Measurements from ENCODE around the gene ERBIN. TPM values are rescaled to one million over a fixed set of nuclear protein-coding genes. Genes with fewer than 3 reads are reported as not detected.

Gene ERBIN
- polyA plus RNA-seq, 1 of the 3 experiments (the other 2 are of a cell fraction) = 10.3 TPM

DNA sequence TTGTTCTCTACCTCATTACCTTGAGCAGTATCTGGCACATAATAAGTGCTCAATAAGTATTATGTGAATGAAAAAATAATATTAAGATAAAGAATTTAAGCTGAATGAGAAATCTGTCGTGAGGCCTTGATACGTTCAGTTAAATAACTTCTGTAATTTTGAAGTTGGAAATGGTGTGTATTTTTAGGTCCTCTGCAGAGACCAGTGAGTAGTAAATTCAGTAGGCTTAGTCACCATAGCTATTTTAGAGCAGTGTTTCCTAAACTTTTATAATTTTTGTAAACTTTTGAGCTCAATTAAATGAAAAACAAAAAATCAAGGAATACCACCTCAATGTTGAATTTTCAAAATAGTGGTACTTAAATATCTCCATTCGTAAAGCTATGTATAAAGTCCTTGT, 25.0 kb downstream of the ERBIN start:
- DNase-seq = no peak
- no peak for TF ChIP-seq RAD21 (IDR thresholded peaks at IDR 0.05; ENCODE audit: low read length)
- TF ChIP-seq TAF1 (IDR thresholded peaks at IDR 0.05; ENCODE audit: borderline replicate concordance, low read depth, low read length) = no peak
- no peak for TF ChIP-seq MEF2A (IDR thresholded peaks at IDR 0.05; ENCODE audit: borderline replicate concordance, low read depth)
- TF ChIP-seq, protein P1, sequence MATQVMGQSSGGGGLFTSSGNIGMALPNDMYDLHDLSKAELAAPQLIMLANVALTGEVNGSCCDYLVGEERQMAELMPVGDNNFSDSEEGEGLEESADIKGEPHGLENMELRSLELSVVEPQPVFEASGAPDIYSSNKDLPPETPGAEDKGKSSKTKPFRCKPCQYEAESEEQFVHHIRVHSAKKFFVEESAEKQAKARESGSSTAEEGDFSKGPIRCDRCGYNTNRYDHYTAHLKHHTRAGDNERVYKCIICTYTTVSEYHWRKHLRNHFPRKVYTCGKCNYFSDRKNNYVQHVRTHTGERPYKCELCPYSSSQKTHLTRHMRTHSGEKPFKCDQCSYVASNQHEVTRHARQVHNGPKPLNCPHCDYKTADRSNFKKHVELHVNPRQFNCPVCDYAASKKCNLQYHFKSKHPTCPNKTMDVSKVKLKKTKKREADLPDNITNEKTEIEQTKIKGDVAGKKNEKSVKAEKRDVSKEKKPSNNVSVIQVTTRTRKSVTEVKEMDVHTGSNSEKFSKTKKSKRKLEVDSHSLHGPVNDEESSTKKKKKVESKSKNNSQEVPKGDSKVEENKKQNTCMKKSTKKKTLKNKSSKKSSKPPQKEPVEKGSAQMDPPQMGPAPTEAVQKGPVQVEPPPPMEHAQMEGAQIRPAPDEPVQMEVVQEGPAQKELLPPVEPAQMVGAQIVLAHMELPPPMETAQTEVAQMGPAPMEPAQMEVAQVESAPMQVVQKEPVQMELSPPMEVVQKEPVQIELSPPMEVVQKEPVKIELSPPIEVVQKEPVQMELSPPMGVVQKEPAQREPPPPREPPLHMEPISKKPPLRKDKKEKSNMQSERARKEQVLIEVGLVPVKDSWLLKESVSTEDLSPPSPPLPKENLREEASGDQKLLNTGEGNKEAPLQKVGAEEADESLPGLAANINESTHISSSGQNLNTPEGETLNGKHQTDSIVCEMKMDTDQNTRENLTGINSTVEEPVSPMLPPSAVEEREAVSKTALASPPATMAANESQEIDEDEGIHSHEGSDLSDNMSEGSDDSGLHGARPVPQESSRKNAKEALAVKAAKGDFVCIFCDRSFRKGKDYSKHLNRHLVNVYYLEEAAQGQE (IDR thresholded peaks at IDR 0.05; ENCODE audit: low read depth, low read length) = no peak
- no peak for TF ChIP-seq YY1 (IDR thresholded peaks at IDR 0.05; ENCODE audit: low read depth)
- no peak for TF ChIP-seq RFX5 (IDR thresholded peaks at IDR 0.05; ENCODE audit: low read length)
- no peak for TF ChIP-seq FOSL2 (IDR thresholded peaks at IDR 0.05; ENCODE audit: borderline replicate concordance, low read depth)
- TF ChIP-seq GATA2 (CRISPR knock-in tag; IDR thresholded peaks at IDR 0.05) = no peak
- TF ChIP-seq TEAD4 (IDR thresholded peaks at IDR 0.05; ENCODE audit: borderline replicate concordance, insufficient read depth) = no peak
- TF ChIP-seq GABPA (IDR thresholded peaks at IDR 0.05; ENCODE audit: low read depth) = no peak
- TF ChIP-seq POLR2AphosphoS5 (IDR thresholded peaks at IDR 0.05; ENCODE audit: low read depth, low read length) = no peak
- no peak for TF ChIP-seq JUND (IDR thresholded peaks at IDR 0.05)
- no peak for TF ChIP-seq FOXM1 (IDR thresholded peaks at IDR 0.05; ENCODE audit: low read depth)
- no peak for TF ChIP-seq EP300 (IDR thresholded peaks at IDR 0.05; ENCODE audit: borderline replicate concordance in 1 of 2, low read depth in 1 of 2, low read length in 1 of 2)
- no peak for TF ChIP-seq RCOR1 (IDR thresholded peaks at IDR 0.05; ENCODE audit: low read length)
- H3K36me3 ChIP-seq (replicated peaks in 1 of 2; ENCODE audit: control insufficient read depth in 1 of 2, insufficient read depth in 2 of 2, low read length in 1 of 2) = peaks cover 0 to 9% of the 10 kb centered on the region in 2 experiments
- H3K9ac ChIP-seq = no peak overlapping the region
- peaks cover 9% of the 10 kb centered on the region for H3F3A ChIP-seq (replicated peaks; ENCODE audit: insufficient read depth)
- no peaks in the 10 kb centered on the region for H3K27me3 ChIP-seq (ENCODE audit: insufficient read depth)
- 97% methylated on average over 3 of the region's 3 CpGs for WGBS (ENCODE audit: low lambda C conversion rate)
- POLR2A ChIA-PET = no interaction called here
- no peak overlapping the region for H3K4me3 ChIP-seq (ENCODE audit: low read depth in 2 of 2, low read length in 1 of 2)
- H3K4me2 ChIP-seq = no peak overlapping the region
- no peak overlapping the region for H2AFZ ChIP-seq (ENCODE audit: low read depth)
- no peaks in the 10 kb centered on the region for H3K9me2 ChIP-seq
- peaks cover 100% of the 10 kb centered on the region for H4K20me1 ChIP-seq (ENCODE audit: insufficient read depth)
- no peak overlapping the region for H3K27ac ChIP-seq (ENCODE audit: low read depth in 2 of 2, low read length in 1 of 2)
- no peaks in the 10 kb centered on the region for H3K9me3 ChIP-seq
- CTCF ChIA-PET = no interaction called here
- peaks cover 100% of the 10 kb centered on the region for H3K79me2 ChIP-seq (ENCODE audit: insufficient read depth)
- H3K4me1 ChIP-seq (ENCODE audit: control insufficient read depth in 1 of 2, insufficient read depth in 2 of 2, low read depth in 1 of 2, low read length in 1 of 2) = no peaks in the 10 kb centered on the region

DNA sequence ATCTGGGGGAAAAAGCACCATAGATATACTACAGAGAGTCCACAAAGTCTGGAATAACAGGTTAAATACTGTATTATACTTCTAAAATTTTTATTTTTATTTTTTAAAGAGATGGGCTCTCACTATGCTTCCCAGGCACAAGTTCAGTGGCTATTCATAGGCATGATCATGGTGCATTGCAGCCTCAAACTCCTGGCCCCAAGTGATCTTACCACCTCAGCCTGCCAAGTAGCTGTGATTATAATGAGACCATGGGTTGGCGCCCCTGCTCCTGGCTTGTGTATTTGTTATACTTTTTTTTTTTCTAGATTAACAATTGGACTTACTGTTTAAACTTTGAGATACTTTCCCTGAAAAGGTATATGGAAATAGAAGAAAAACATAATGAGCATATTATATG, 25.9 kb downstream of the ERBIN start:
- Histone ChIP-seq H2AFZ (ENCODE audit: low read depth) (no peak overlapping the region), H3K27me3 (ENCODE audit: insufficient read depth) (no peaks in the 10 kb centered on the region), H3K4me3 (ENCODE audit: low read depth in 2 of 2, low read length in 1 of 2) (no peak overlapping the region), H3K9ac (no peak overlapping the region), H3K9me3 (no peaks in the 10 kb centered on the region), H3K9me2 (no peaks in the 10 kb centered on the region), H3K4me1 (ENCODE audit: control insufficient read depth in 1 of 2, insufficient read depth in 2 of 2, low read depth in 1 of 2, low read length in 1 of 2) (no peaks in the 10 kb centered on the region), H4K20me1 (ENCODE audit: insufficient read depth) (peaks cover 96% of the 10 kb centered on the region), H3F3A (replicated peaks; ENCODE audit: insufficient read depth) (peaks cover 3% of the 10 kb centered on the region), H3K36me3 (replicated peaks in 1 of 2; ENCODE audit: control insufficient read depth in 1 of 2, insufficient read depth in 2 of 2, low read length in 1 of 2) (peaks cover 0 to 9% of the 10 kb centered on the region in 2 experiments), H3K79me2 (ENCODE audit: insufficient read depth) (peaks cover 100% of the 10 kb centered on the region), H3K4me2 (no peak overlapping the region), H3K27ac (ENCODE audit: low read depth in 2 of 2, low read length in 1 of 2) (no peak overlapping the region)
- ChIA-PET POLR2A (no interaction called here), CTCF (no interaction called here)
- WGBS (ENCODE audit: low lambda C conversion rate) = 97% methylated on average over 1 of the region's 1 CpG
- DNase-seq = no peak
- TF ChIP-seq, protein P2, sequence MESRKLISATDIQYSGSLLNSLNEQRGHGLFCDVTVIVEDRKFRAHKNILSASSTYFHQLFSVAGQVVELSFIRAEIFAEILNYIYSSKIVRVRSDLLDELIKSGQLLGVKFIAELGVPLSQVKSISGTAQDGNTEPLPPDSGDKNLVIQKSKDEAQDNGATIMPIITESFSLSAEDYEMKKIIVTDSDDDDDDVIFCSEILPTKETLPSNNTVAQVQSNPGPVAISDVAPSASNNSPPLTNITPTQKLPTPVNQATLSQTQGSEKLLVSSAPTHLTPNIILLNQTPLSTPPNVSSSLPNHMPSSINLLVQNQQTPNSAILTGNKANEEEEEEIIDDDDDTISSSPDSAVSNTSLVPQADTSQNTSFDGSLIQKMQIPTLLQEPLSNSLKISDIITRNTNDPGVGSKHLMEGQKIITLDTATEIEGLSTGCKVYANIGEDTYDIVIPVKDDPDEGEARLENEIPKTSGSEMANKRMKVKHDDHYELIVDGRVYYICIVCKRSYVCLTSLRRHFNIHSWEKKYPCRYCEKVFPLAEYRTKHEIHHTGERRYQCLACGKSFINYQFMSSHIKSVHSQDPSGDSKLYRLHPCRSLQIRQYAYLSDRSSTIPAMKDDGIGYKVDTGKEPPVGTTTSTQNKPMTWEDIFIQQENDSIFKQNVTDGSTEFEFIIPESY (IDR thresholded peaks at IDR 0.05; ENCODE audit: borderline replicate concordance, low read depth) = no peak
- no peak for TF ChIP-seq FOSL2 (IDR thresholded peaks at IDR 0.05; ENCODE audit: borderline replicate concordance, low read depth)
- TF ChIP-seq, protein P3, sequence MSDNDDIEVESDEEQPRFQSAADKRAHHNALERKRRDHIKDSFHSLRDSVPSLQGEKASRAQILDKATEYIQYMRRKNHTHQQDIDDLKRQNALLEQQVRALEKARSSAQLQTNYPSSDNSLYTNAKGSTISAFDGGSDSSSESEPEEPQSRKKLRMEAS (IDR thresholded peaks at IDR 0.05; ENCODE audit: low read depth) = no peak
- TF ChIP-seq JUND (IDR thresholded peaks at IDR 0.05) = no peak
- TF ChIP-seq, protein P4, sequence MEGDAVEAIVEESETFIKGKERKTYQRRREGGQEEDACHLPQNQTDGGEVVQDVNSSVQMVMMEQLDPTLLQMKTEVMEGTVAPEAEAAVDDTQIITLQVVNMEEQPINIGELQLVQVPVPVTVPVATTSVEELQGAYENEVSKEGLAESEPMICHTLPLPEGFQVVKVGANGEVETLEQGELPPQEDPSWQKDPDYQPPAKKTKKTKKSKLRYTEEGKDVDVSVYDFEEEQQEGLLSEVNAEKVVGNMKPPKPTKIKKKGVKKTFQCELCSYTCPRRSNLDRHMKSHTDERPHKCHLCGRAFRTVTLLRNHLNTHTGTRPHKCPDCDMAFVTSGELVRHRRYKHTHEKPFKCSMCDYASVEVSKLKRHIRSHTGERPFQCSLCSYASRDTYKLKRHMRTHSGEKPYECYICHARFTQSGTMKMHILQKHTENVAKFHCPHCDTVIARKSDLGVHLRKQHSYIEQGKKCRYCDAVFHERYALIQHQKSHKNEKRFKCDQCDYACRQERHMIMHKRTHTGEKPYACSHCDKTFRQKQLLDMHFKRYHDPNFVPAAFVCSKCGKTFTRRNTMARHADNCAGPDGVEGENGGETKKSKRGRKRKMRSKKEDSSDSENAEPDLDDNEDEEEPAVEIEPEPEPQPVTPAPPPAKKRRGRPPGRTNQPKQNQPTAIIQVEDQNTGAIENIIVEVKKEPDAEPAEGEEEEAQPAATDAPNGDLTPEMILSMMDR (IDR thresholded peaks at IDR 0.05) = no peak

Data from SK-N-SH (cell line).